Liver (tissue), 9 donors: ENCODE measurements around the gene PDCD5. TPM values are rescaled to one million over a fixed set of nuclear protein-coding genes. Genes with fewer than 3 reads are reported as not detected.

Experiments
- DNase-seq: peaks from one replicate; pipeline ENCODE4 v3.0.0-alpha.2; 2017; ENCODE audit warnings: low spot score
- H3K27ac ChIP-seq, 2 donors: one replicate each; pipeline ENCODE4 v1.7.0; 2013; ENCODE audit warnings: inconsistent platforms in 2 of 2, low read length in 2 of 2, control low read depth in 1 of 2, low read depth in 1 of 2, mild to moderate bottlenecking in 1 of 2
- H3K27me3 ChIP-seq, 4 donors: one replicate each; pipeline versions ENCODE4 v1.6.1 to v1.7.0; 2013; ENCODE audit warnings: low read length in 3 of 4, inconsistent platforms in 1 of 4, mild to moderate bottlenecking in 1 of 4, moderate library complexity in 1 of 4; ENCODE audit not compliant: control insufficient read depth in 4 of 4, insufficient read depth in 4 of 4
- H3K36me3 ChIP-seq, 4 donors: one replicate each; pipeline versions ENCODE4 v1.6.1 to v1.7.0; 2013; ENCODE audit warnings: low read length in 3 of 4, mild to moderate bottlenecking in 3 of 4, low read depth in 1 of 4, moderate library complexity in 1 of 4; ENCODE audit not compliant: control insufficient read depth in 4 of 4, insufficient read depth in 3 of 4
- H3K4me1 ChIP-seq, 4 donors: one replicate each; pipeline versions ENCODE4 v1.6.1 to v1.7.0; 2013; ENCODE audit warnings: low read length in 3 of 4, mild to moderate bottlenecking in 3 of 4, moderate library complexity in 1 of 4; ENCODE audit not compliant: control insufficient read depth in 4 of 4, insufficient read depth in 4 of 4
- H3K4me3 ChIP-seq, 3 donors: one replicate each; pipeline versions ENCODE4 v1.6.1 to v1.7.0; 2013; ENCODE audit warnings: low read length in 3 of 3, control low read depth in 1 of 3, low read depth in 1 of 3, mild to moderate bottlenecking in 1 of 3
- H3K9ac ChIP-seq, 2 donors: one replicate each; pipeline ENCODE4 v1.7.0; 2013; ENCODE audit warnings: low read length in 2 of 2, mild to moderate bottlenecking in 2 of 2, moderate library complexity in 2 of 2, control low read depth in 1 of 2, low read depth in 1 of 2
- H3K9me3 ChIP-seq, 4 donors: one replicate each; pipeline versions ENCODE4 v1.6.1 to v1.7.0; 2013; ENCODE audit warnings: low read length in 3 of 4; ENCODE audit not compliant: control insufficient read depth in 4 of 4
- EGR1 ChIP-seq, 2 donors: IDR thresholded peaks; 2 replicates each; pipeline ENCODE4 v1.6.1; 2016 to 2018; ENCODE audit warnings: antibody characterized with exemption in 2 of 2, low read depth in 2 of 2
- FOXA1 ChIP-seq: IDR thresholded peaks from 2 replicates; pipeline ENCODE4 v1.6.1; 2016; ENCODE audit warnings: antibody characterized with exemption
- FOXA2 ChIP-seq: IDR thresholded peaks from 2 replicates; pipeline ENCODE4 v1.6.1; 2016; ENCODE audit warnings: antibody characterized with exemption
- GABPA ChIP-seq, 2 donors: IDR thresholded peaks in 1 of 2; conservative IDR thresholded peaks in 1 of 2; 2 replicates each; pipeline ENCODE4 v1.6.1; 2016; ENCODE audit warnings: antibody characterized with exemption in 2 of 2, mild to moderate bottlenecking in 1 of 2, moderate library complexity in 1 of 2
- HNF4A ChIP-seq, 2 donors: conservative IDR thresholded peaks; 2 replicates each; pipeline ENCODE4 v1.6.1; 2016; ENCODE audit warnings: antibody characterized with exemption in 2 of 2, mild to moderate bottlenecking in 2 of 2
- HNF4G ChIP-seq: IDR thresholded peaks from 2 replicates; pipeline ENCODE4 v1.6.1; 2016; ENCODE audit warnings: antibody characterized with exemption
- JUND ChIP-seq, 2 donors: IDR thresholded peaks; 2 replicates each; pipeline ENCODE4 v1.6.1; 2016; ENCODE audit warnings: antibody characterized with exemption in 2 of 2
- NR2F2 ChIP-seq: IDR thresholded peaks from 2 replicates; pipeline ENCODE4 v1.6.1; 2016; ENCODE audit warnings: antibody characterized with exemption
- RAD21 ChIP-seq, 2 donors: IDR thresholded peaks; 2 replicates each; pipeline ENCODE4 v1.6.1; 2016; ENCODE audit warnings: antibody characterized with exemption in 2 of 2, mild to moderate bottlenecking in 2 of 2
- RXRA ChIP-seq, 2 donors: IDR thresholded peaks; 2 replicates each; pipeline ENCODE4 v1.6.1; 2017 to 2018; ENCODE audit warnings: antibody characterized with exemption in 2 of 2, mild to moderate bottlenecking in 1 of 2
- SP1 ChIP-seq: IDR thresholded peaks from 2 replicates; pipeline ENCODE4 v1.6.1; 2018; ENCODE audit warnings: antibody characterized with exemption, mild to moderate bottlenecking
- TAF1 ChIP-seq: conservative IDR thresholded peaks from 2 replicates; pipeline ENCODE4 v1.6.1; 2016; ENCODE audit warnings: antibody characterized with exemption, mild to moderate bottlenecking
- YY1 ChIP-seq: IDR thresholded peaks from 2 replicates; pipeline ENCODE4 v1.6.1; 2016; ENCODE audit warnings: antibody characterized with exemption, mild to moderate bottlenecking
- WGBS: extraction: QIAGEN DNeasy Blood & Tissue Kit; methylation state at CpG from one replicate; pipeline ENCODE4 v1.1.7; 2013; 5-methylcytosine and 5-hydroxymethylcytosine counted together
- polyA plus RNA-seq, 2 donors: library from polyadenylated mRNA; stranded (reverse) in 1 of 2; unstranded in 1 of 2; fragments of 200-250 nt in 1 of 2; fragments of >200 nt in 1 of 2; fragmentation: Nextera tagmentation in 1 of 2; extraction: Ambion mirVana in 1 of 2; gene quantifications; one replicate each; pipeline versions ENCODE4 v1.2.1 to v1.2.3, GENCODE V29; 2013 to 2015
- total RNA-seq, 2 donors: library from RNA; depleted of rRNA; stranded (reverse); fragments of >200 nt; gene quantifications; one replicate each; pipeline ENCODE4 v1.2.3, GENCODE V29; 2014
- TF ChIP-seq, protein P1 (sequence below): IDR thresholded peaks from 2 replicates; pipeline ENCODE4 v1.6.1; 2016; ENCODE audit warnings: antibody characterized with exemption
- TF ChIP-seq, protein P2 (sequence below): fragments of 150-350 bp; IDR thresholded peaks from 2 replicates; pipeline ENCODE4 v1.5.1; 2017; ENCODE audit warnings: improper control_type of control experiment, low read depth, low read length; ENCODE audit not compliant: missing input control
- TF ChIP-seq, protein P3 (sequence below): IDR thresholded peaks from 2 replicates; pipeline ENCODE4 v1.6.1; 2016; ENCODE audit warnings: antibody characterized with exemption
- TF ChIP-seq, protein P4 (sequence below): IDR thresholded peaks from 2 replicates; pipeline ENCODE4 v1.6.1; 2016; ENCODE audit warnings: antibody characterized with exemption
- TF ChIP-seq, protein P5 (sequence below): IDR thresholded peaks from 2 replicates; pipeline ENCODE4 v1.6.1; 2016; ENCODE audit warnings: antibody characterized with exemption, mild to moderate bottlenecking
- donor health status: healthy.
- donor health status: healthy.
- donor health status: healthy.
- donor health status: healthy.
- donor health status: healthy.

The PDCD5 gene
- total and polyA plus RNA-seq, 4 donors: 25.4 to 90.8 (median 36.2) TPM

DNA sequence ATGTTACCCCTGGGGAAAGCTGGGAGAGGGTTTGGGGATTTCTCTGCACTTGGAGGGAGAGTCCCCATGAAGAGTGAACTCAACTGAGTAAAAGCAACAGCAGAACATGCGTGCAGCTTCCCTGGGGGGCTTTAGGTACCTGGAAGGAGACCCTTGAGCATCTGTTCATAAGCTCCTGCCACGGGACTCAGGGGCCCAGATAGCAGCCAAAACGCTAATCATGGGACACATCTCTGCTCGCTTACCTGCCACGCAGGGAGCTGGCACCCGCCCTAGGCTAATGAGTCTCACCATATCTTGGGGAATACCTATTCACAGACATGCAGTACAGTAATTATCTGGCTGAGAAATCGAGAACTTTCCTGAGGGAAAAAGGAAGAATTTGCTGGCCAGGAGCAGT, 33.9 kb downstream of the PDCD5 start:
- no peak overlapping the region for H3K27ac ChIP-seq
- WGBS: 97% methylated on average over 7 of the region's 7 CpGs
- H3K27me3 ChIP-seq: no peaks in the 10 kb centered on the region
- H3K4me3 ChIP-seq: no peak overlapping the region
- no peak for DNase-seq
- no peaks in the 10 kb centered on the region for H3K4me1 ChIP-seq
- TF ChIP-seq, protein P1, sequence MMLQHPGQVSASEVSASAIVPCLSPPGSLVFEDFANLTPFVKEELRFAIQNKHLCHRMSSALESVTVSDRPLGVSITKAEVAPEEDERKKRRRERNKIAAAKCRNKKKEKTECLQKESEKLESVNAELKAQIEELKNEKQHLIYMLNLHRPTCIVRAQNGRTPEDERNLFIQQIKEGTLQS: no peak
- TF ChIP-seq EGR1 (IDR thresholded peaks at IDR 0.05; ENCODE audit: low read depth in 2 of 2): no peak
- TF ChIP-seq RAD21 (IDR thresholded peaks at IDR 0.05): no peak
- TF ChIP-seq, protein P2, sequence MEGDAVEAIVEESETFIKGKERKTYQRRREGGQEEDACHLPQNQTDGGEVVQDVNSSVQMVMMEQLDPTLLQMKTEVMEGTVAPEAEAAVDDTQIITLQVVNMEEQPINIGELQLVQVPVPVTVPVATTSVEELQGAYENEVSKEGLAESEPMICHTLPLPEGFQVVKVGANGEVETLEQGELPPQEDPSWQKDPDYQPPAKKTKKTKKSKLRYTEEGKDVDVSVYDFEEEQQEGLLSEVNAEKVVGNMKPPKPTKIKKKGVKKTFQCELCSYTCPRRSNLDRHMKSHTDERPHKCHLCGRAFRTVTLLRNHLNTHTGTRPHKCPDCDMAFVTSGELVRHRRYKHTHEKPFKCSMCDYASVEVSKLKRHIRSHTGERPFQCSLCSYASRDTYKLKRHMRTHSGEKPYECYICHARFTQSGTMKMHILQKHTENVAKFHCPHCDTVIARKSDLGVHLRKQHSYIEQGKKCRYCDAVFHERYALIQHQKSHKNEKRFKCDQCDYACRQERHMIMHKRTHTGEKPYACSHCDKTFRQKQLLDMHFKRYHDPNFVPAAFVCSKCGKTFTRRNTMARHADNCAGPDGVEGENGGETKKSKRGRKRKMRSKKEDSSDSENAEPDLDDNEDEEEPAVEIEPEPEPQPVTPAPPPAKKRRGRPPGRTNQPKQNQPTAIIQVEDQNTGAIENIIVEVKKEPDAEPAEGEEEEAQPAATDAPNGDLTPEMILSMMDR: no peak
- TF ChIP-seq, protein P3, sequence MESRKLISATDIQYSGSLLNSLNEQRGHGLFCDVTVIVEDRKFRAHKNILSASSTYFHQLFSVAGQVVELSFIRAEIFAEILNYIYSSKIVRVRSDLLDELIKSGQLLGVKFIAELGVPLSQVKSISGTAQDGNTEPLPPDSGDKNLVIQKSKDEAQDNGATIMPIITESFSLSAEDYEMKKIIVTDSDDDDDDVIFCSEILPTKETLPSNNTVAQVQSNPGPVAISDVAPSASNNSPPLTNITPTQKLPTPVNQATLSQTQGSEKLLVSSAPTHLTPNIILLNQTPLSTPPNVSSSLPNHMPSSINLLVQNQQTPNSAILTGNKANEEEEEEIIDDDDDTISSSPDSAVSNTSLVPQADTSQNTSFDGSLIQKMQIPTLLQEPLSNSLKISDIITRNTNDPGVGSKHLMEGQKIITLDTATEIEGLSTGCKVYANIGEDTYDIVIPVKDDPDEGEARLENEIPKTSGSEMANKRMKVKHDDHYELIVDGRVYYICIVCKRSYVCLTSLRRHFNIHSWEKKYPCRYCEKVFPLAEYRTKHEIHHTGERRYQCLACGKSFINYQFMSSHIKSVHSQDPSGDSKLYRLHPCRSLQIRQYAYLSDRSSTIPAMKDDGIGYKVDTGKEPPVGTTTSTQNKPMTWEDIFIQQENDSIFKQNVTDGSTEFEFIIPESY: no peak
- no peak for TF ChIP-seq HNF4A (conservative IDR thresholded peaks at IDR 0.05)
- TF ChIP-seq RXRA (IDR thresholded peaks at IDR 0.05): no peak
- TF ChIP-seq, protein P4, sequence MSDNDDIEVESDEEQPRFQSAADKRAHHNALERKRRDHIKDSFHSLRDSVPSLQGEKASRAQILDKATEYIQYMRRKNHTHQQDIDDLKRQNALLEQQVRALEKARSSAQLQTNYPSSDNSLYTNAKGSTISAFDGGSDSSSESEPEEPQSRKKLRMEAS: no peak
- TF ChIP-seq NR2F2: no peak
- no peak for TF ChIP-seq JUND (IDR thresholded peaks at IDR 0.05)
- no peak for TF ChIP-seq SP1
- TF ChIP-seq, protein P5, sequence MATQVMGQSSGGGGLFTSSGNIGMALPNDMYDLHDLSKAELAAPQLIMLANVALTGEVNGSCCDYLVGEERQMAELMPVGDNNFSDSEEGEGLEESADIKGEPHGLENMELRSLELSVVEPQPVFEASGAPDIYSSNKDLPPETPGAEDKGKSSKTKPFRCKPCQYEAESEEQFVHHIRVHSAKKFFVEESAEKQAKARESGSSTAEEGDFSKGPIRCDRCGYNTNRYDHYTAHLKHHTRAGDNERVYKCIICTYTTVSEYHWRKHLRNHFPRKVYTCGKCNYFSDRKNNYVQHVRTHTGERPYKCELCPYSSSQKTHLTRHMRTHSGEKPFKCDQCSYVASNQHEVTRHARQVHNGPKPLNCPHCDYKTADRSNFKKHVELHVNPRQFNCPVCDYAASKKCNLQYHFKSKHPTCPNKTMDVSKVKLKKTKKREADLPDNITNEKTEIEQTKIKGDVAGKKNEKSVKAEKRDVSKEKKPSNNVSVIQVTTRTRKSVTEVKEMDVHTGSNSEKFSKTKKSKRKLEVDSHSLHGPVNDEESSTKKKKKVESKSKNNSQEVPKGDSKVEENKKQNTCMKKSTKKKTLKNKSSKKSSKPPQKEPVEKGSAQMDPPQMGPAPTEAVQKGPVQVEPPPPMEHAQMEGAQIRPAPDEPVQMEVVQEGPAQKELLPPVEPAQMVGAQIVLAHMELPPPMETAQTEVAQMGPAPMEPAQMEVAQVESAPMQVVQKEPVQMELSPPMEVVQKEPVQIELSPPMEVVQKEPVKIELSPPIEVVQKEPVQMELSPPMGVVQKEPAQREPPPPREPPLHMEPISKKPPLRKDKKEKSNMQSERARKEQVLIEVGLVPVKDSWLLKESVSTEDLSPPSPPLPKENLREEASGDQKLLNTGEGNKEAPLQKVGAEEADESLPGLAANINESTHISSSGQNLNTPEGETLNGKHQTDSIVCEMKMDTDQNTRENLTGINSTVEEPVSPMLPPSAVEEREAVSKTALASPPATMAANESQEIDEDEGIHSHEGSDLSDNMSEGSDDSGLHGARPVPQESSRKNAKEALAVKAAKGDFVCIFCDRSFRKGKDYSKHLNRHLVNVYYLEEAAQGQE: no peak
- no peak for TF ChIP-seq HNF4G
- TF ChIP-seq FOXA2: no peak
- TF ChIP-seq GABPA (IDR thresholded peaks at IDR 0.05 in 1 of 2, conservative IDR thresholded peaks at IDR 0.05 in 1 of 2): no peak
- no peak for TF ChIP-seq FOXA1
- no peak for TF ChIP-seq TAF1
- H3K9ac ChIP-seq: no peak overlapping the region
- peaks cover 5 to 45% (median 19%) of the 10 kb centered on the region in 4 donors for H3K36me3 ChIP-seq
- no peaks in the 10 kb centered on the region for H3K9me3 ChIP-seq

DNA sequence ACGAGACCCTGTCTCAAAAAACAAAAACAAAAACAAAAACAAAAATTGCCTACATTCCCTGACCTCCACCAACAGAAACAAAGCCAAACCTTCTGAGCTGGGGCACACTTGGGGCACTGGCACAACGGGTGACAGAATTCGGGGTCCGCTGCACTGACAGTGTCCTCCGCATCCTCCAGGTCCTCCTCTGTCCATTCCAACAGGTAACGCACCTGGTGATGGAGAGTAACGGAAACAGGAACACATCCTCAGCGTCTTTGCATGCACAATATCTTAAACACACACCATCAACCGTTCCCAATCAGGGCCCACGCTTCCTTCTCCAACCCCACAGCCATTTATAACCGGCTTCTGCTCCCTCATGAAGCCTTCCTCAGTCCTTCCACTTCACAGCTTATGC, 34.6 kb downstream of the PDCD5 start:
- TF ChIP-seq, protein P2: no peak
- TF ChIP-seq FOXA1: no peak
- TF ChIP-seq EGR1 (IDR thresholded peaks at IDR 0.05; ENCODE audit: low read depth in 2 of 2): no peak
- no peak for TF ChIP-seq GABPA (IDR thresholded peaks at IDR 0.05 in 1 of 2, conservative IDR thresholded peaks at IDR 0.05 in 1 of 2)
- TF ChIP-seq, protein P4: no peak
- TF ChIP-seq, protein P1: no peak
- no peak for TF ChIP-seq YY1
- H3K27ac ChIP-seq: no peak overlapping the region
- H3K4me3 ChIP-seq: no peak overlapping the region
- H3K4me1 ChIP-seq: no peaks in the 10 kb centered on the region
- DNase-seq: no peak
- H3K36me3 ChIP-seq: peaks cover 4 to 46% (median 20%) of the 10 kb centered on the region in 4 donors
- H3K9me3 ChIP-seq: no peaks in the 10 kb centered on the region
- H3K27me3 ChIP-seq: no peaks in the 10 kb centered on the region
- H3K9ac ChIP-seq: no peak overlapping the region
- 93% methylated on average over 11 of the region's 11 CpGs for WGBS
